NCI-H2029 treated with DMSO at 0.1 percent for 48 hours (cell line): ENCODE measurements around the gene FRMD3.

ENCODE experiments used
- DNase-seq: peaks from one replicate; lab custom pipeline; 2025; lab: John Stamatoyannopoulos, UW

The FRMD3 gene

GRCh38 chr9:83432877-83433550, 105.2 kb downstream of the FRMD3 start:
- no peak for DNase-seq

GRCh38 chr9:83432104-83432627, 106.0 kb downstream of the FRMD3 start:
- peak; percentile 37 for DNase-seq

- no peak for DNase-seq
Measured at GRCh38 chr9:83431101-83432060, 106.8 kb downstream of the FRMD3 start.

GRCh38 chr9:83430681-83431080, 107.5 kb downstream of the FRMD3 start:
- DNase-seq: no peak

GRCh38 chr9:83429229-83429628, 109.0 kb downstream of the FRMD3 start:
- no peak for DNase-seq

GRCh38 chr9:83425240-83425639, 113.0 kb downstream of the FRMD3 start:
- DNase-seq: no peak

- no peak for DNase-seq
Measured at GRCh38 chr9:83424831-83425230, 113.4 kb downstream of the FRMD3 start.

- no peak for DNase-seq
Measured at GRCh38 chr9:83423815-83424707, 114.1 kb downstream of the FRMD3 start.

GRCh38 chr9:83422527-83422926, 115.7 kb downstream of the FRMD3 start:
- DNase-seq: no peak

GRCh38 chr9:83420486-83420885, 117.7 kb downstream of the FRMD3 start:
- DNase-seq: no peak

- no peak for DNase-seq
Measured at GRCh38 chr9:83419961-83420360, 118.2 kb downstream of the FRMD3 start.

- no peak for DNase-seq
Measured at GRCh38 chr9:83418283-83418682, 119.9 kb downstream of the FRMD3 start.

GRCh38 chr9:83413367-83413766, 124.8 kb downstream of the FRMD3 start:
- no peak for DNase-seq

GRCh38 chr9:83410701-83411100, 127.5 kb downstream of the FRMD3 start:
- no peak for DNase-seq

GRCh38 chr9:83406921-83407320, 131.3 kb downstream of the FRMD3 start:
- DNase-seq: no peak

- no peak for DNase-seq
Measured at GRCh38 chr9:83405759-83406158, 132.4 kb downstream of the FRMD3 start.

GRCh38 chr9:83403527-83404238, 134.5 kb downstream of the FRMD3 start:
- DNase-seq: no peak

- no peak for DNase-seq
Measured at GRCh38 chr9:83401328-83401900, 136.8 kb downstream of the FRMD3 start.

GRCh38 chr9:83396813-83397212, 141.4 kb downstream of the FRMD3 start:
- DNase-seq: no peak

GRCh38 chr9:83396342-83396741, 141.9 kb downstream of the FRMD3 start:
- DNase-seq: no peak

GRCh38 chr9:83392228-83392627, 146.0 kb downstream of the FRMD3 start:
- no peak for DNase-seq
